HCT116 (cell line): ENCODE results near the gene KRT13.

Experiments
- EZH2 ChIP-seq: fragments of 200-600 bp; sonication (generic); IDR thresholded peaks from 2 replicates; pipeline ENCODE4 v1.6.1; 2017; ENCODE audit warnings: antibody characterized with exemption, mixed run types
- EZH2phosphoT487 ChIP-seq: fragments of 200-600 bp; IDR thresholded peaks from 2 replicates; pipeline ENCODE4 v1.6.1; 2018; ENCODE audit warnings: antibody characterized with exemption, borderline replicate concordance
- RAD21 ChIP-seq: IDR thresholded peaks from 2 replicates; pipeline ENCODE4 v1.6.1; 2012; ENCODE audit warnings: low read depth, mild to moderate bottlenecking
- SIN3A ChIP-seq: IDR thresholded peaks from 2 replicates; pipeline ENCODE4 v1.6.1; 2012; ENCODE audit warnings: low read depth
- ZNF274 ChIP-seq: fragments of 200-500 bp; sonication (Bioruptor generic); IDR thresholded peaks from 2 replicates; pipeline ENCODE4 v1.6.1; 2014; ENCODE audit warnings: mild to moderate bottlenecking, low read depth, low read length, inconsistent platforms
- TF ChIP-seq, protein P1 (sequence below): IDR thresholded peaks from 2 replicates; pipeline ENCODE4 v1.6.1; 2012; ENCODE audit warnings: low read depth
- TF ChIP-seq, protein P2 (sequence below), 3 experiments: fragments of 200-600 bp in 1 of 3; sonication (generic) in 1 of 3; IDR thresholded peaks in 2 of 3; conservative IDR thresholded peaks in 1 of 3; 2 replicates each; pipeline ENCODE4 v1.5.1; 2012 to 2017; ENCODE audit warnings: low read depth in 2 of 3, low read length in 2 of 3, antibody characterized with exemption in 1 of 3, borderline replicate concordance in 1 of 3, control low read depth in 1 of 3, mild to moderate bottlenecking in 1 of 3, mixed read lengths in 1 of 3, mixed run types in 1 of 3, moderate library complexity in 1 of 3; ENCODE audit not compliant: insufficient read depth in 1 of 3
- TF ChIP-seq, protein P3 (sequence below): IDR thresholded peaks from 2 replicates; pipeline ENCODE4 v1.6.1; 2012

DNA sequence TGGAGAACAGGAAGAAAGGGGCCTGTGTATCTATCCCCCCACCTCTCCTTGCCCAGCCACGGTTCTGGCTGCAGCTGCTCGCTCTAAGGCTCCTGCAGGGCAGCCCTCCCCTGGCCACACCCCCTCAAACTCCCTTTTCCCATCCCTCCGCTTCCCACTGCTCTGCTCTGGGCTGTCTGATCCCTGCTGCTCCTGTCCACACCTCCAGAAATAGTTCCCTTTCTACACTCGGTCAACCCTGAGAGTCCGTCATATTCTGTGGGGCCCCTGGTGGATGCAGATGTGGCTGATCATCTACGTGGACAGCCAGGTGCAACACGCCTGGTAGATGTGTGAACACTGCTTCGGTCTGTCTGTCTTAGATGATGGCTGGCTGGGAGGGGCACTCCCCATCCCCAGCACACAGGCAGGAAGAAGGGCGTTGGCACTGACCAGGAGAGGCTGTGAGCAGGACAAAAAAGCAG is 42.0 kb upstream of the KRT13 start:
- TF ChIP-seq EZH2, result no peak
- TF ChIP-seq, protein P1, sequence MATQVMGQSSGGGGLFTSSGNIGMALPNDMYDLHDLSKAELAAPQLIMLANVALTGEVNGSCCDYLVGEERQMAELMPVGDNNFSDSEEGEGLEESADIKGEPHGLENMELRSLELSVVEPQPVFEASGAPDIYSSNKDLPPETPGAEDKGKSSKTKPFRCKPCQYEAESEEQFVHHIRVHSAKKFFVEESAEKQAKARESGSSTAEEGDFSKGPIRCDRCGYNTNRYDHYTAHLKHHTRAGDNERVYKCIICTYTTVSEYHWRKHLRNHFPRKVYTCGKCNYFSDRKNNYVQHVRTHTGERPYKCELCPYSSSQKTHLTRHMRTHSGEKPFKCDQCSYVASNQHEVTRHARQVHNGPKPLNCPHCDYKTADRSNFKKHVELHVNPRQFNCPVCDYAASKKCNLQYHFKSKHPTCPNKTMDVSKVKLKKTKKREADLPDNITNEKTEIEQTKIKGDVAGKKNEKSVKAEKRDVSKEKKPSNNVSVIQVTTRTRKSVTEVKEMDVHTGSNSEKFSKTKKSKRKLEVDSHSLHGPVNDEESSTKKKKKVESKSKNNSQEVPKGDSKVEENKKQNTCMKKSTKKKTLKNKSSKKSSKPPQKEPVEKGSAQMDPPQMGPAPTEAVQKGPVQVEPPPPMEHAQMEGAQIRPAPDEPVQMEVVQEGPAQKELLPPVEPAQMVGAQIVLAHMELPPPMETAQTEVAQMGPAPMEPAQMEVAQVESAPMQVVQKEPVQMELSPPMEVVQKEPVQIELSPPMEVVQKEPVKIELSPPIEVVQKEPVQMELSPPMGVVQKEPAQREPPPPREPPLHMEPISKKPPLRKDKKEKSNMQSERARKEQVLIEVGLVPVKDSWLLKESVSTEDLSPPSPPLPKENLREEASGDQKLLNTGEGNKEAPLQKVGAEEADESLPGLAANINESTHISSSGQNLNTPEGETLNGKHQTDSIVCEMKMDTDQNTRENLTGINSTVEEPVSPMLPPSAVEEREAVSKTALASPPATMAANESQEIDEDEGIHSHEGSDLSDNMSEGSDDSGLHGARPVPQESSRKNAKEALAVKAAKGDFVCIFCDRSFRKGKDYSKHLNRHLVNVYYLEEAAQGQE, result no peak
- TF ChIP-seq, protein P2, sequence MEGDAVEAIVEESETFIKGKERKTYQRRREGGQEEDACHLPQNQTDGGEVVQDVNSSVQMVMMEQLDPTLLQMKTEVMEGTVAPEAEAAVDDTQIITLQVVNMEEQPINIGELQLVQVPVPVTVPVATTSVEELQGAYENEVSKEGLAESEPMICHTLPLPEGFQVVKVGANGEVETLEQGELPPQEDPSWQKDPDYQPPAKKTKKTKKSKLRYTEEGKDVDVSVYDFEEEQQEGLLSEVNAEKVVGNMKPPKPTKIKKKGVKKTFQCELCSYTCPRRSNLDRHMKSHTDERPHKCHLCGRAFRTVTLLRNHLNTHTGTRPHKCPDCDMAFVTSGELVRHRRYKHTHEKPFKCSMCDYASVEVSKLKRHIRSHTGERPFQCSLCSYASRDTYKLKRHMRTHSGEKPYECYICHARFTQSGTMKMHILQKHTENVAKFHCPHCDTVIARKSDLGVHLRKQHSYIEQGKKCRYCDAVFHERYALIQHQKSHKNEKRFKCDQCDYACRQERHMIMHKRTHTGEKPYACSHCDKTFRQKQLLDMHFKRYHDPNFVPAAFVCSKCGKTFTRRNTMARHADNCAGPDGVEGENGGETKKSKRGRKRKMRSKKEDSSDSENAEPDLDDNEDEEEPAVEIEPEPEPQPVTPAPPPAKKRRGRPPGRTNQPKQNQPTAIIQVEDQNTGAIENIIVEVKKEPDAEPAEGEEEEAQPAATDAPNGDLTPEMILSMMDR (IDR thresholded peaks at IDR 0.05 in 2 of 3, conservative IDR thresholded peaks at IDR 0.05 in 1 of 3; ENCODE audit: borderline replicate concordance in 1 of 3, insufficient read depth in 1 of 3, low read depth in 2 of 3, low read length in 2 of 3), result no peak
- TF ChIP-seq EZH2phosphoT487, result no peak
- TF ChIP-seq ZNF274, result no peak
- TF ChIP-seq, protein P3, sequence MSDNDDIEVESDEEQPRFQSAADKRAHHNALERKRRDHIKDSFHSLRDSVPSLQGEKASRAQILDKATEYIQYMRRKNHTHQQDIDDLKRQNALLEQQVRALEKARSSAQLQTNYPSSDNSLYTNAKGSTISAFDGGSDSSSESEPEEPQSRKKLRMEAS, result no peak
- no peak for TF ChIP-seq SIN3A
- no peak for TF ChIP-seq RAD21
